Measurements from ENCODE around the gene SIK3. TPM values are rescaled to one million over a fixed set of nuclear protein-coding genes. Genes with fewer than 3 reads are reported as not detected.

The SIK3 gene
- total RNA-seq, 2 donors from 2014 or later: 37.2 to 43.5 TPM

DNA sequence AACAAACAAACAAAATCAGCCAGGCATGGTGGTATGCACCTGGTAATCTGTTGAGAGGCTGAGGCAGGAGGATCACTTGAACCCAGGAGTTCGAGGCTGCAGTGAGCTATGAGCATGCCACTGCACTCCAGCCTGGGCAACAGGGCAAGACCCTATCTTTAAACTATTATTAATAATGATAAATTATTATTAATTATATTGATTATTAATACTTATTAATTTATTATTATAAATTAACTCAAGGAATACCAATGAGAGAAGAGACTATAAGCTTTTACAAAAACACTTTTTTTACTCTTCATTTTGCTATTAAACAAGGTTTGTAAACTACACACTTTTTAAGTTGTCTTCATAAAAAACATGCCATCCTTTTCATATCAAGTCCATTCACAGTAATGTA lies 163.1 kb downstream of the SIK3 start:
- no peak for DNase-seq
- H3K27me3 ChIP-seq (ENCODE audit: control insufficient read depth, insufficient read depth, low read length, poor library complexity, severe bottlenecking): no peaks in the 10 kb centered on the region
- no peak overlapping the region for H3K27ac ChIP-seq (ENCODE audit: low read depth, low read length)
- Mint-ChIP-seq H3K27me3 (ENCODE audit: insufficient read depth) (no peaks in the 10 kb centered on the region), H3K36me3 (ENCODE audit: low read depth) (peaks cover 24% of the 10 kb centered on the region), H3K9me3 (peaks cover 1% of the 10 kb centered on the region), H3K4me1 (peaks cover 24% of the 10 kb centered on the region), H3K27ac (no peak overlapping the region), H3K4me3 (no peak overlapping the region)
- TF ChIP-seq, protein P1, sequence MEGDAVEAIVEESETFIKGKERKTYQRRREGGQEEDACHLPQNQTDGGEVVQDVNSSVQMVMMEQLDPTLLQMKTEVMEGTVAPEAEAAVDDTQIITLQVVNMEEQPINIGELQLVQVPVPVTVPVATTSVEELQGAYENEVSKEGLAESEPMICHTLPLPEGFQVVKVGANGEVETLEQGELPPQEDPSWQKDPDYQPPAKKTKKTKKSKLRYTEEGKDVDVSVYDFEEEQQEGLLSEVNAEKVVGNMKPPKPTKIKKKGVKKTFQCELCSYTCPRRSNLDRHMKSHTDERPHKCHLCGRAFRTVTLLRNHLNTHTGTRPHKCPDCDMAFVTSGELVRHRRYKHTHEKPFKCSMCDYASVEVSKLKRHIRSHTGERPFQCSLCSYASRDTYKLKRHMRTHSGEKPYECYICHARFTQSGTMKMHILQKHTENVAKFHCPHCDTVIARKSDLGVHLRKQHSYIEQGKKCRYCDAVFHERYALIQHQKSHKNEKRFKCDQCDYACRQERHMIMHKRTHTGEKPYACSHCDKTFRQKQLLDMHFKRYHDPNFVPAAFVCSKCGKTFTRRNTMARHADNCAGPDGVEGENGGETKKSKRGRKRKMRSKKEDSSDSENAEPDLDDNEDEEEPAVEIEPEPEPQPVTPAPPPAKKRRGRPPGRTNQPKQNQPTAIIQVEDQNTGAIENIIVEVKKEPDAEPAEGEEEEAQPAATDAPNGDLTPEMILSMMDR (conservative IDR thresholded peaks at IDR 0.05): no peak
- peaks cover 7% of the 10 kb centered on the region for H3K9me3 ChIP-seq (ENCODE audit: control insufficient read depth, low read length)
- 100% methylated on average over 1 of the region's 1 CpG; no CpG with 5 or more reads in 1 of the 2 experiments for whole genome bisulfite sequencing, 2 experiments (ENCODE audit: insufficient coverage in 1 of 2, insufficient read length in 1 of 2)
- H3K4me3 ChIP-seq (ENCODE audit: low read length): no peak overlapping the region
- H3K4me1 ChIP-seq (ENCODE audit: control insufficient read depth, insufficient read depth, low read length): no peaks in the 10 kb centered on the region
- no peak overlapping the region for H3K9ac ChIP-seq (ENCODE audit: extremely low read depth, low read length, poor library complexity, severe bottlenecking)
- H3K36me3 ChIP-seq (ENCODE audit: control insufficient read depth, insufficient read depth, low read length): peaks cover 23% of the 10 kb centered on the region

DNA sequence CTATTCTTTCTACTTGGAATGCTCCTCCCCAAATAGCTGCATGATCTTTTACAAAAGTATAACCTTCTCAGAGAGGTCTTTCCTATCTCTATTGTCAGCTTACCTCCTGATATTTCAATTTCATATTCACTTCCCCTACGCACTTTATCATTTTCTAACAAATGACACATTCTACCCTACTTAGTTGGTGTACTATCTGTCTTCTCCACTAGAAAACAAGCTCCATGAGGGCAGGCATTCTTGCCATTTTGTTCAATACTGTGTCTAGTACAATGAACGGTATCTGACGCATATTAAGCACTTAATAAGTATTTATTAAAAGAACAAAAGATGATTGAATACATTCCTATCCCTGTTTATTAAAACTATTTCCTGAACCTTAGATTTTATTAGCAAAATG lies 164.3 kb downstream of the SIK3 start:
- Histone ChIP-seq H3K9me3 (ENCODE audit: control insufficient read depth, low read length) (peaks cover 7% of the 10 kb centered on the region), H3K4me3 (ENCODE audit: low read length) (no peak overlapping the region), H3K9ac (ENCODE audit: extremely low read depth, low read length, poor library complexity, severe bottlenecking) (no peak overlapping the region), H3K27ac (ENCODE audit: low read depth, low read length) (no peak overlapping the region), H3K36me3 (ENCODE audit: control insufficient read depth, insufficient read depth, low read length) (peaks cover 23% of the 10 kb centered on the region), H3K4me1 (ENCODE audit: control insufficient read depth, insufficient read depth, low read length) (no peaks in the 10 kb centered on the region), H3K27me3 (ENCODE audit: control insufficient read depth, insufficient read depth, low read length, poor library complexity, severe bottlenecking) (no peaks in the 10 kb centered on the region)
- peaks cover 1% of the 10 kb centered on the region for H3K9me3 Mint-ChIP-seq
- TF ChIP-seq, protein P1 (conservative IDR thresholded peaks at IDR 0.05): no peak
- no peaks in the 10 kb centered on the region for H3K27me3 Mint-ChIP-seq (ENCODE audit: insufficient read depth)
- H3K27ac Mint-ChIP-seq: no peak overlapping the region
- peaks cover 28% of the 10 kb centered on the region for H3K4me1 Mint-ChIP-seq
- WGBS, 2 experiments (ENCODE audit: insufficient coverage in 1 of 2, insufficient read length in 1 of 2): 82 to 100% methylated on average over 2 to 3 of the region's 3 CpGs
- peaks cover 22% of the 10 kb centered on the region for H3K36me3 Mint-ChIP-seq (ENCODE audit: low read depth)
- H3K4me3 Mint-ChIP-seq: no peak overlapping the region
- DNase-seq: no peak

DNA sequence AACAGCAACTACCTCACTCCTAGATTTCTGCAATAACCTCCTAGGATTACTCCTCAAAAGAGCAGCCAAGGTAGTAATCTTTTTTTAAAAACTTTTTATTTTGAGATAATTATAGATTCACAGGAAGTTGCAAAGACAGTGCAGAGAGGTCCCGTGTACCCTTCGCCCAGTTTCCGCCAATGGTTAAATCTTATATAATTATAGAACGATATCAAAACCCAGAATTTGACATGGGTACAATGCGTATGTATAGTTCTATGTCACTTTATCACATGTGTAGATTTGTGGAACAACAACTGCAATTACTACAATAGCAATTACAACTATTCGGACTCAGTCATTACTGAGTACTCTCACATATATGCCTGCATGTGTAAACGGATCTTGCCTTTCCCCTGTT lies 166.0 kb downstream of the SIK3 start:
- Mint-ChIP-seq H3K36me3 (ENCODE audit: low read depth) (peaks cover 23% of the 10 kb centered on the region), H3K4me3 (no peak overlapping the region), H3K4me1 (peaks cover 28% of the 10 kb centered on the region), H3K27ac (peak overlapping the region; percentile 10), H3K27me3 (ENCODE audit: insufficient read depth) (no peaks in the 10 kb centered on the region), H3K9me3 (peaks cover 1% of the 10 kb centered on the region)
- H3K4me1 ChIP-seq (ENCODE audit: control insufficient read depth, insufficient read depth, low read length): no peaks in the 10 kb centered on the region
- H3K9ac ChIP-seq (ENCODE audit: extremely low read depth, low read length, poor library complexity, severe bottlenecking): no peak overlapping the region
- H3K27ac ChIP-seq (ENCODE audit: low read depth, low read length): no peak overlapping the region
- 95% methylated on average over 4 to 7 of the region's 7 CpGs for WGBS, 2 experiments (ENCODE audit: insufficient coverage in 1 of 2, insufficient read length in 1 of 2)
- H3K27me3 ChIP-seq (ENCODE audit: control insufficient read depth, insufficient read depth, low read length, poor library complexity, severe bottlenecking): no peaks in the 10 kb centered on the region
- no peak overlapping the region for H3K4me3 ChIP-seq (ENCODE audit: low read length)
- TF ChIP-seq, protein P1 (conservative IDR thresholded peaks at IDR 0.05): no peak
- peaks cover 19% of the 10 kb centered on the region for H3K36me3 ChIP-seq (ENCODE audit: control insufficient read depth, insufficient read depth, low read length)
- peaks cover 7% of the 10 kb centered on the region for H3K9me3 ChIP-seq (ENCODE audit: control insufficient read depth, low read length)
- DNase-seq: no peak
